Left lung (tissue), 10 donors: ENCODE results near the gene UBXN1. TPM values are rescaled to one million over a fixed set of nuclear protein-coding genes. Genes with fewer than 3 reads are reported as not detected.
A peak's percentile ranks its signal among the peaks of the same experiment; 100 is the strongest.

Experiments
- ATAC-seq: fragments of 200-7000 bp; cut with Tn5 transposase; one replicate; pipeline ENCODE4 v1.9.1; 2020; ENCODE audit warnings: moderate library complexity
- DNase-seq, 4 donors: peaks; one replicate each; pipeline ENCODE4 v3.0.0-alpha.2; 2013 to 2020
- H3K27ac ChIP-seq, 2 donors: fragments of 200-600 bp; sonication (generic) in 1 of 2; one replicate each; pipeline versions ENCODE4 v1.5.0 to v1.8.0; 2020 to 2021
- H3K27me3 ChIP-seq, 2 donors: fragments of 200-600 bp; sonication (generic) in 1 of 2; one replicate each; pipeline versions ENCODE4 v1.5.0 to v1.8.0; 2020 to 2021
- H3K36me3 ChIP-seq, 2 donors: fragments of 200-600 bp; sonication (generic) in 1 of 2; one replicate each; pipeline versions ENCODE4 v1.5.0 to v1.8.0; 2020 to 2021
- H3K4me1 ChIP-seq, 2 donors: fragments of 200-600 bp; one replicate each; pipeline ENCODE4 v1.8.0; 2021
- H3K4me3 ChIP-seq, 2 donors: fragments of 200-600 bp; sonication (generic) in 1 of 2; one replicate each; pipeline versions ENCODE4 v1.5.0 to v1.8.0; 2020 to 2021; ENCODE audit warnings: mild to moderate bottlenecking in 1 of 2
- H3K9me3 ChIP-seq, 2 donors: fragments of 200-600 bp; sonication (generic) in 1 of 2; one replicate each; pipeline versions ENCODE4 v1.5.0 to v1.8.0; 2020 to 2021
- CTCF ChIP-seq, 2 donors: fragments of 200-600 bp; sonication (generic) in 1 of 2; IDR thresholded peaks; one replicate each; pipeline versions ENCODE4 v1.5.0 to v1.8.0; 2021; ENCODE audit warnings: antibody characterized with exemption in 2 of 2
- intact Hi-C, 2 donors: fragments of 100-400 bp; cut with DNase I; formaldehyde crosslinking; loops; one replicate each; pipeline versions ENCODE4 v1.11.2 to v1.14.2; 2022
- polyA plus RNA-seq, 6 donors: library from polyadenylated mRNA; unstranded; fragments of 120-200 nt; gene quantifications; one replicate each; pipeline ENCODE4 v1.2.1, GENCODE V29; 2013; ENCODE audit not compliant: insufficient read length in 6 of 6
- total RNA-seq, 2 donors: library from RNA; stranded (reverse); fragmentation: NEBNext Ultra II Directional; extraction: Animal tissue kit (Norgen Biotek cat#: 25700); gene quantifications; one replicate each; pipeline ENCODE4 v1.2.1, GENCODE V29; 2021
- donor health status: DM: no; HTN: yes; CAD: no.
- donor health status: DM: no; HTN: no; CAD: no.

The UBXN1 gene
- total and polyA plus RNA-seq, 8 donors = 67.5 to 169 (median 145) TPM

- intact Hi-C loops = no loop called here
- DNase-seq = no peak
- no peak for TF ChIP-seq CTCF (IDR thresholded peaks at IDR 0.05)
- ATAC-seq = peak; percentile 25
- no peak overlapping the region for H3K27ac ChIP-seq
- H3K27me3 ChIP-seq = no peaks in the 10 kb centered on the region
- H3K36me3 ChIP-seq = peaks cover 22 to 72% of the 10 kb centered on the region in 2 donors
- H3K9me3 ChIP-seq = no peaks in the 10 kb centered on the region
- peaks cover 15 to 29% of the 10 kb centered on the region in 2 donors for H3K4me1 ChIP-seq
- H3K4me3 ChIP-seq = no peak overlapping the region
Observed at GRCh38 chr11:62721994-62722393, 43.1 kb upstream of the UBXN1 start.

- no peak overlapping the region for H3K27ac ChIP-seq
- H3K4me3 ChIP-seq = no peak overlapping the region
- H3K36me3 ChIP-seq = peaks cover 22 to 97% of the 10 kb centered on the region in 2 donors
- peak; percentile 38 for ATAC-seq
- no peaks in the 10 kb centered on the region for H3K27me3 ChIP-seq
- TF ChIP-seq CTCF (IDR thresholded peaks at IDR 0.05) = no peak
- intact Hi-C loops = no loop called here
- H3K4me1 ChIP-seq = peaks cover 5 to 15% of the 10 kb centered on the region in 2 donors
- DNase-seq = no peak
- H3K9me3 ChIP-seq = no peaks in the 10 kb centered on the region
Observed at GRCh38 chr11:62719302-62719978, 40.6 kb upstream of the UBXN1 start.

GRCh38 chr11:62716816-62717215 lies 37.9 kb upstream of the UBXN1 start:
- H3K27me3 ChIP-seq = no peaks in the 10 kb centered on the region
- ATAC-seq = no peak

GRCh38 chr11:62716206-62716605 lies 37.3 kb upstream of the UBXN1 start:
- Histone ChIP-seq H3K27me3 (no peaks in the 10 kb centered on the region), H3K36me3 (peaks cover 9 to 99% of the 10 kb centered on the region in 2 donors), H3K27ac (no peak overlapping the region), H3K4me3 (no peak overlapping the region), H3K4me1 (peaks cover 4 to 13% of the 10 kb centered on the region in 2 donors), H3K9me3 (no peaks in the 10 kb centered on the region)
- TF ChIP-seq CTCF (IDR thresholded peaks at IDR 0.05) = no peak
- ATAC-seq (no peak), DNase-seq (no peak)
- intact Hi-C loops = no loop called here

More at GRCh38 chr11:62716816-62717215, 37.9 kb upstream of the UBXN1 start:
- no peak for DNase-seq
- intact Hi-C loops = no loop called here
- Histone ChIP-seq H3K4me1 (peaks cover 4 to 13% of the 10 kb centered on the region in 2 donors), H3K4me3 (no peak overlapping the region), H3K36me3 (peaks cover 11 to 99% of the 10 kb centered on the region in 2 donors), H3K27ac (no peak overlapping the region), H3K9me3 (no peaks in the 10 kb centered on the region)
- no peak for TF ChIP-seq CTCF (IDR thresholded peaks at IDR 0.05)

- Histone ChIP-seq H3K4me3 (no peak overlapping the region), H3K36me3 (peaks cover 4 to 99% of the 10 kb centered on the region in 2 donors), H3K27me3 (no peaks in the 10 kb centered on the region), H3K27ac (no peak overlapping the region), H3K4me1 (peaks cover 5 to 16% of the 10 kb centered on the region in 2 donors), H3K9me3 (no peaks in the 10 kb centered on the region)
- ATAC-seq (no peak), DNase-seq (no peak)
- TF ChIP-seq CTCF (IDR thresholded peaks at IDR 0.05) = no peak
- intact Hi-C loops = no loop called here
Observed at GRCh38 chr11:62715150-62716130, 36.6 kb upstream of the UBXN1 start.
